Body of pancreas (tissue), 4 donors: ENCODE data around the gene HNRNPK.

Experiments used
- CTCF ChIP-seq, 7 experiments: fragments of 450-650 bp in 4 of 7; fragments of 200-600 bp in 3 of 7; sonication (generic) in 3 of 7; IDR thresholded peaks; one replicate each; pipeline ENCODE4 v1.5.1; 2016 to 2019; ENCODE audit warnings: antibody characterized with exemption in 7 of 7
- POLR2A ChIP-seq, 3 donors: fragments of 450-650 bp; IDR thresholded peaks; one replicate each; pipeline ENCODE4 v1.6.1; 2016; ENCODE audit warnings: antibody characterized with exemption in 3 of 3, mild to moderate bottlenecking in 2 of 3

GRCh38 chr9:84000186-84000585 lies 20.2 kb upstream of the HNRNPK start:
- TF ChIP-seq CTCF (IDR thresholded peaks at IDR 0.05) (no peak), POLR2A (IDR thresholded peaks at IDR 0.05) (no peak)
